T-helper 17 cell (primary cell): ENCODE data around the gene TMEM212. TPM values are rescaled to one million over a fixed set of nuclear protein-coding genes. Genes with fewer than 3 reads are reported as not detected.

Experiments used
- ATAC-seq: fragments of 150-1000 bp; cut with Tn5 transposase; 2 replicates; pipeline ENCODE4 v1.10.0; 2021; ENCODE audit warnings: mild to moderate bottlenecking, moderate library complexity
- DNase-seq, 3 donors: peaks; one replicate each; pipeline versions ENCODE4 v3.0.0 to v3.0.0-alpha.2; 2020 to 2021
- H3K9me3 ChIP-seq: one replicate; pipeline ENCODE4 v1.7.0; 2013; ENCODE audit warnings: low read length, mild to moderate bottlenecking; ENCODE audit not compliant: control insufficient read depth, poor library complexity, severe bottlenecking
- H3K27ac Mint-ChIP-seq: one replicate; pipeline ENCODE4 v1.8.0; 2022; ENCODE audit warnings: mild to moderate bottlenecking, moderate library complexity, mixed read lengths
- H3K27me3 Mint-ChIP-seq: one replicate; pipeline ENCODE4 v1.8.0; 2022; ENCODE audit warnings: mixed read lengths
- H3K36me3 Mint-ChIP-seq: one replicate; pipeline ENCODE4 v1.8.0; 2022; ENCODE audit warnings: low read depth, mixed read lengths
- H3K4me1 Mint-ChIP-seq: one replicate; pipeline ENCODE4 v1.8.0; 2022; ENCODE audit warnings: mild to moderate bottlenecking, mixed read lengths
- H3K4me3 Mint-ChIP-seq: one replicate; pipeline ENCODE4 v1.8.0; 2022; ENCODE audit warnings: mild to moderate bottlenecking, moderate library complexity, mixed read lengths
- total RNA-seq, 4 donors: library from RNA in 2 of 4; stranded (reverse) in 2 of 4; gene quantifications; one replicate each; pipeline ENCODE4 v1.2.3 and lab custom pipeline; 2022 to 2026

TMEM212 gene
- total RNA-seq, 2 donors from 2014 or later = not detected

- DNase-seq (no peak), ATAC-seq (no peak)
- no peaks in the 10 kb centered on the region for H3K9me3 ChIP-seq
- H3K4me1 Mint-ChIP-seq = peaks cover 13% of the 10 kb centered on the region
- H3K36me3 Mint-ChIP-seq = no peaks in the 10 kb centered on the region
- H3K27me3 Mint-ChIP-seq = peaks cover 7% of the 10 kb centered on the region
- no peak overlapping the region for H3K27ac Mint-ChIP-seq
- no peak overlapping the region for H3K4me3 Mint-ChIP-seq
Measured at GRCh38 chr3:171832989-171833388, 10.2 kb upstream of the TMEM212 start.

DNA sequence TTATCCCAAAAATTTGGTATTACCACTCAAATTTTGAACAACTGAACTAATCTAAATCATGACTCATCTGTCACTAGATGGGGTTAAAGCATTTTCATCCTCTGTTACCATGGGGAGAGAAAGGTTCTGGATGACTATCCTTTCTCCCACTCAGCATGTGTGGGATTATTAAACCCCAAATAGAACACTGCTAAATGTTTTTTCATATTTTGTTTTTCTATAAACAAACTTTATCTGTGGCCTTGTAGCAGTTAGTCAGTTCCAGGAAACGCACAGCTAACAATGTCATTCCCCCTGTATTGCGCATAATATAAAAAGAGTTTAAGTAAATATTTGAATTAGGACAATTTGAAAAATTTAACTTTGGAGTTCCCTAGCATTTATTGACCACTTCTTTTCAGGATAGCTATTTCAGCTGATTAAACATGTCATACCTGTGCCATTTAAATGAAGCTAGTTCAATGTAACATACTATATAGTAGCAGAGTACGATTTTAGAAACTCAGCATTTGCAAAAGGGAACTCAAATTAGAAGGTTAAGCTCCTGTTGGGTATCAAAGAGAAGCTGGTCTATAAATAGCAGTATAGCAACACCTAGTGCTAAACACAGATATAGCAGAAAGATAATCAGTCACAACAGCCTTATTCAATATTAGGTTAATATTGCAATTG lies 9.2 kb upstream of the TMEM212 start:
- H3K27ac Mint-ChIP-seq = no peak overlapping the region
- peaks cover 11% of the 10 kb centered on the region for H3K4me1 Mint-ChIP-seq
- H3K4me3 Mint-ChIP-seq = no peak overlapping the region
- H3K9me3 ChIP-seq = no peaks in the 10 kb centered on the region
- no peak for DNase-seq
- H3K36me3 Mint-ChIP-seq = no peaks in the 10 kb centered on the region
- peaks cover 15% of the 10 kb centered on the region for H3K27me3 Mint-ChIP-seq
- ATAC-seq = peak; percentile 64

GRCh38 chr3:171834461-171834801 lies 8.7 kb upstream of the TMEM212 start:
- no peak overlapping the region for H3K4me3 Mint-ChIP-seq
- ATAC-seq (no peak), DNase-seq (no peak)
- peaks cover 8% of the 10 kb centered on the region for H3K4me1 Mint-ChIP-seq
- H3K27ac Mint-ChIP-seq = no peak overlapping the region
- peaks cover 15% of the 10 kb centered on the region for H3K27me3 Mint-ChIP-seq
- no peaks in the 10 kb centered on the region for H3K9me3 ChIP-seq
- H3K36me3 Mint-ChIP-seq = no peaks in the 10 kb centered on the region

GRCh38 chr3:171835116-171835515 lies 8.0 kb upstream of the TMEM212 start:
- H3K9me3 ChIP-seq = no peaks in the 10 kb centered on the region
- Mint-ChIP-seq H3K27me3 (peaks cover 15% of the 10 kb centered on the region), H3K4me3 (no peak overlapping the region), H3K27ac (no peak overlapping the region), H3K36me3 (no peaks in the 10 kb centered on the region), H3K4me1 (peaks cover 5% of the 10 kb centered on the region)
- ATAC-seq (no peak), DNase-seq (no peak)

GRCh38 chr3:171835613-171836012 lies 7.5 kb upstream of the TMEM212 start:
- H3K9me3 ChIP-seq = no peaks in the 10 kb centered on the region
- ATAC-seq (no peak), DNase-seq (no peak)
- H3K4me1 Mint-ChIP-seq = peaks cover 5% of the 10 kb centered on the region
- peaks cover 20% of the 10 kb centered on the region for H3K27me3 Mint-ChIP-seq
- H3K36me3 Mint-ChIP-seq = no peaks in the 10 kb centered on the region
- H3K27ac Mint-ChIP-seq = no peak overlapping the region
- no peak overlapping the region for H3K4me3 Mint-ChIP-seq

- no peak for ATAC-seq
- H3K27me3 Mint-ChIP-seq = peaks cover 30% of the 10 kb centered on the region
- peaks cover 7% of the 10 kb centered on the region for H3K4me1 Mint-ChIP-seq
- DNase-seq = no peak
- H3K4me3 Mint-ChIP-seq = no peak overlapping the region
- no peaks in the 10 kb centered on the region for H3K36me3 Mint-ChIP-seq
- no peak overlapping the region for H3K27ac Mint-ChIP-seq
- no peaks in the 10 kb centered on the region for H3K9me3 ChIP-seq
Measured at GRCh38 chr3:171836855-171837254, 6.3 kb upstream of the TMEM212 start.

DNA sequence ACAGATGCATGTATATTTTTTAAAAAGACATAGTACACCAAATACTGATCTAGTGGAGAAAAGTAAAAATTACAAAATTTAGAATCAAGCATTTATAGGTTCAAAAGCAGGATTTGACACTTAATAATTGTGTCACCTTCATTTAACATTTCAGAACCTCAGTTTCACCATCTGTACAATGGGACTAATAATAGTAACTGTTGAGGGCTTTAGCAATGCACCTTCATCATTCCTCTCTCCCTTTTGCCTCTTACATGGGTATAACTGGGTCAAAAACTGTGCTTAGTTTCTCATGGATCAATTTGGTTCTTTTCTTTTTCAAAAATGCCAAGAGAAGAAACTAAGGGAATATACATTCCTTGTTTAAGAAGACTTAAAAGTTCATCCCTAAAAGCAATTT lies 5.5 kb upstream of the TMEM212 start:
- Mint-ChIP-seq H3K4me1 (peaks cover 7% of the 10 kb centered on the region), H3K36me3 (no peaks in the 10 kb centered on the region), H3K4me3 (no peak overlapping the region), H3K27me3 (peaks cover 26% of the 10 kb centered on the region), H3K27ac (no peak overlapping the region)
- ATAC-seq = no peak
- no peak for DNase-seq
- no peaks in the 10 kb centered on the region for H3K9me3 ChIP-seq

- Mint-ChIP-seq H3K27me3 (peaks cover 26% of the 10 kb centered on the region), H3K27ac (no peak overlapping the region), H3K4me1 (peaks cover 7% of the 10 kb centered on the region), H3K36me3 (no peaks in the 10 kb centered on the region), H3K4me3 (no peak overlapping the region)
- ATAC-seq (no peak), DNase-seq (no peak)
- H3K9me3 ChIP-seq = no peaks in the 10 kb centered on the region
Measured at GRCh38 chr3:171838218-171838720, 4.9 kb upstream of the TMEM212 start.

GRCh38 chr3:171839270-171839669 lies 3.9 kb upstream of the TMEM212 start:
- H3K9me3 ChIP-seq = no peaks in the 10 kb centered on the region
- Mint-ChIP-seq H3K36me3 (no peaks in the 10 kb centered on the region), H3K27ac (no peak overlapping the region), H3K27me3 (peaks cover 26% of the 10 kb centered on the region), H3K4me1 (peaks cover 7% of the 10 kb centered on the region), H3K4me3 (no peak overlapping the region)
- ATAC-seq (no peak), DNase-seq (no peak)

DNA sequence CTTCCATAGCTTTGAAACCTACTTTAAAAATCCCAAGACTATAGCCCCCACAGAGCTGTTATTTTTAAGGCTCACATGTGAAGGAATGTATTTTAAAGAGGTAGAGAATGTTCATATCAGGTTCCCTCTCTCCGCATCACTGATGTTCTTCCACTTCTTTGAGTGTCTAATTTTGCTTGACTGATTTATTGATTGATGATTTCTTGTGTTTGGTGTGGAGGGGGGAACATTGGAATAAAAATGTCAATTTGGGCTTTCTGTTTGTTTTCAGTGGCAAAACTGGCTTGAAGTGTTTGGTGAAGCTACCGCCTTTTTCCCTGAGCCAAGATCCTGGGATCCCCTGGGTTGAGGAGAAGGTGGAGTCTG lies 2.7 kb upstream of the TMEM212 start:
- H3K27ac Mint-ChIP-seq = no peak overlapping the region
- no peaks in the 10 kb centered on the region for H3K36me3 Mint-ChIP-seq
- no peaks in the 10 kb centered on the region for H3K9me3 ChIP-seq
- no peak for DNase-seq
- no peak for ATAC-seq
- H3K4me3 Mint-ChIP-seq = no peak overlapping the region
- H3K4me1 Mint-ChIP-seq = peaks cover 7% of the 10 kb centered on the region
- H3K27me3 Mint-ChIP-seq = peaks cover 26% of the 10 kb centered on the region

DNA sequence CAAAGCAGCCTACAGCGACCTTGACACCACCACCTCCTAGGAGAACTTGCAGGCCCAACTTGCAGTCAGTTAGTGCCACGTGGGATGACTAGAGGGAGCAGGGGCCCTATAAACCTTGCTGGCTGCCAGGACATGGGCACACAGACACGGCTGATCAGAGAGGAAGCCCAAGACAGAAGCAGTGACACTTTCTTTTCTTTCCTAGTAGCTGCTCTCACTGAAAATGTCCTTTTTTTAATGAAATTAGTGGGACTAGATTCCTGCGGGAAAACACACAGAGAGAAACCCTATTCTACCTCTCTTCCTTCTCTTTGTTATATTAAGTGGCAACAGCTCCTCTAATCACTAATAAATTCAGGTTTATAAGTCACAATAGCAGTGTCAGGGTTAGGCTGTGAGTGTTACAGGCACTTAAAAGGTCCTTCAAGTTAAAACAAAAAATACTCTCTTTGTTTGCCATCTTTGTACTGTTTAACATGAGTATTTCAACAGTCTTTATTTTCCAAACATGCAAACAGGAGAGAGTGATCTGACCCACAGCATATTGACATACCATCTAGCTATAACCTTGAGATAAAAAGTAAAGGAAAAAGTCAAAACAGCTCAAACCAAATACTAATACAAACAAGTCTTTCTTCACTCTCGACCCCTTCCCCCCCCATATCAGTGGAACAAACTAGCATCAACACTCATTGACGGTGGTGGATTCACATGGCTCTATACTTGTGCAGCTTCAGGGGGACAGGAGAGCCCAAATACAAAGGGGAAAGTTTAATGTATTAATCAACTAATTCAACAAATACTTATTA lies 2.1 kb upstream of the TMEM212 start:
- Mint-ChIP-seq H3K36me3 (no peaks in the 10 kb centered on the region), H3K4me1 (peaks cover 7% of the 10 kb centered on the region), H3K27me3 (peaks cover 26% of the 10 kb centered on the region), H3K4me3 (no peak overlapping the region), H3K27ac (no peak overlapping the region)
- no peak for ATAC-seq
- DNase-seq = no peak
- no peaks in the 10 kb centered on the region for H3K9me3 ChIP-seq

GRCh38 chr3:171841620-171842000 lies 1.5 kb upstream of the TMEM212 start:
- H3K27ac Mint-ChIP-seq = no peak overlapping the region
- peaks cover 26% of the 10 kb centered on the region for H3K27me3 Mint-ChIP-seq
- DNase-seq = no peak
- peaks cover 7% of the 10 kb centered on the region for H3K4me1 Mint-ChIP-seq
- no peaks in the 10 kb centered on the region for H3K36me3 Mint-ChIP-seq
- ATAC-seq = no peak
- no peak overlapping the region for H3K4me3 Mint-ChIP-seq
- H3K9me3 ChIP-seq = no peaks in the 10 kb centered on the region

DNA sequence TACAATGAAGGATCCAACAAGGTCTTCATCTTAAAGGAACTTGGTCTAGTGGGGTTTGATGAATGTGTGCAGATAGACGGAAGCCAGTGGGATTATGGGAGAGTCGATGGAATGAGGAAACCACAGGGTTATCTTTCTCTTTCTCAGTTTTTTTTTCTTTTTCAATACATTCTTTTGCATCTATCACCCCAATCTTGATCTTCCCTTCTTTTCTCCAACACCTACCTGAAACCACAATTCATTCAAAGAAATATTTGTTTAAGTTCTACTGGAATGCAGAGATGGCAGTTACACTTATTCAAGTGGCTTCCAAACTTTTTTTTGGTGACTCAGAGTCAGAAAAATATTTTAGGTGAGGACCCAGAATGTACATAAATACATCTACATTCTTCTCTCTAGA lies 1.7 kb downstream of the TMEM212 start:
- no peak overlapping the region for H3K4me3 Mint-ChIP-seq
- no peak for DNase-seq

More for the DNA sequence above, 1.7 kb downstream of the TMEM212 start:
- H3K36me3 Mint-ChIP-seq = peaks cover 2% of the 10 kb centered on the region
- H3K27ac Mint-ChIP-seq = no peak overlapping the region
- H3K4me1 Mint-ChIP-seq = peaks cover 5% of the 10 kb centered on the region
- ATAC-seq = no peak
- H3K27me3 Mint-ChIP-seq = peaks cover 22% of the 10 kb centered on the region
- no peaks in the 10 kb centered on the region for H3K9me3 ChIP-seq
